K562 (cell line): ENCODE data around the gene LRRC41. TPM values are rescaled to one million over a fixed set of nuclear protein-coding genes. Genes with fewer than 3 reads are reported as not detected.
A peak's percentile ranks its signal among the peaks of the same experiment; 100 is the strongest.

Source experiments
- ATF2 ChIP-seq: sonication (generic); formaldehyde crosslinking; IDR thresholded peaks from 2 replicates; pipeline ENCODE4 v1.8.1; 2022; ENCODE audit warnings: missing genetic modification reagents
- DMBX1 ChIP-seq: fragments of 250-450 bp; sonication (Bioruptor Pico); IDR thresholded peaks from 2 replicates; pipeline ENCODE4 v1.8.0; 2022; ENCODE audit warnings: inconsistent platforms, mild to moderate bottlenecking, moderate library complexity, borderline replicate concordance
- ETS1 ChIP-seq: conservative IDR thresholded peaks from 2 replicates; pipeline ENCODE4 v1.6.1; 2011; ENCODE audit warnings: low read depth, mild to moderate bottlenecking, low read length; ENCODE audit not compliant: control insufficient read depth
- FOXK2 ChIP-seq, 2 experiments: fragments of 450-650 bp; IDR thresholded peaks in 1 of 2; conservative IDR thresholded peaks in 1 of 2; 2 replicates each; pipeline ENCODE4 v1.6.1; 2016; ENCODE audit warnings: low read depth in 2 of 2, mild to moderate bottlenecking in 1 of 2
- HES1 ChIP-seq: fragments of 450-650 bp; IDR thresholded peaks from 2 replicates; pipeline ENCODE4 v1.6.1; 2016; ENCODE audit warnings: low read depth, mild to moderate bottlenecking, moderate library complexity
- LEF1 ChIP-seq: fragments of 450-650 bp; IDR thresholded peaks from 2 replicates; pipeline ENCODE4 v1.6.1; 2016; ENCODE audit warnings: mild to moderate bottlenecking
- MXI1 ChIP-seq: IDR thresholded peaks from 2 replicates; pipeline ENCODE4 v1.6.1; 2011; ENCODE audit warnings: low read depth, mild to moderate bottlenecking, improper control_type of control experiment, low read length
- OTX1 ChIP-seq: fragments of 450-650 bp; formaldehyde crosslinking; IDR thresholded peaks from 2 replicates; pipeline ENCODE4 v1.4.0; 2022; ENCODE audit warnings: mild to moderate bottlenecking
- PRDM10 ChIP-seq: fragments of 450-650 bp; IDR thresholded peaks from 2 replicates; pipeline ENCODE4 v1.6.1; 2018; ENCODE audit not compliant: partially characterized antibody
- RBM14 ChIP-seq: fragments of 200-400 bp; formaldehyde crosslinking; IDR thresholded peaks from 2 replicates; pipeline ENCODE4 v1.6.1; 2018; ENCODE audit warnings: low read depth, mild to moderate bottlenecking, low read length, moderate library complexity, borderline replicate concordance; ENCODE audit not compliant: insufficient read depth
- SMAD1 ChIP-seq: fragments of 150-350 bp; IDR thresholded peaks from 2 replicates; pipeline ENCODE4 v1.6.1; 2014; ENCODE audit warnings: low read length, low read depth; ENCODE audit not compliant: partially characterized antibody
- SMARCA5 ChIP-seq: fragments of 450-650 bp; IDR thresholded peaks from 2 replicates; pipeline ENCODE4 v1.6.1; 2016
- TAF15 ChIP-seq: fragments of 200-400 bp; formaldehyde crosslinking; IDR thresholded peaks from 2 replicates; pipeline ENCODE4 v1.6.1; 2017; ENCODE audit warnings: mild to moderate bottlenecking, low read depth, low read length, moderate library complexity
- TCF15 ChIP-seq: fragments of 250-450 bp; sonication (Bioruptor Pico); IDR thresholded peaks from 2 replicates; pipeline ENCODE4 v1.8.0; 2022; ENCODE audit warnings: moderate library complexity, mild to moderate bottlenecking, inconsistent platforms
- THAP7 ChIP-seq: fragments of 250-450 bp; sonication (Bioruptor Pico); IDR thresholded peaks from 2 replicates; pipeline ENCODE4 v1.5.0; 2021
- USF1 ChIP-seq: sonication (generic); formaldehyde crosslinking; IDR thresholded peaks from 2 replicates; pipeline ENCODE4 v1.9.0; 2022; ENCODE audit warnings: mild to moderate bottlenecking, missing genetic modification reagents
- polyA plus RNA-seq, 8 experiments: library from polyadenylated mRNA; depleted of rRNA in 4 of 8; stranded (reverse) in 5 of 8; unstranded in 3 of 8; fragments of >200 nt; fragmentation: Nextera tagmentation in 2 of 8; fragmentation: Illumina TruSeq in 1 of 8; extraction: Ambion mirVana in 2 of 8; extraction: Trizol in 1 of 8; gene quantifications; 2 replicates each; pipeline versions ENCODE4 v1.2.1 to v1.2.3, GENCODE V29; 2011 to 2014; ENCODE audit warnings: inconsistent platforms in 1 of 8, missing spikeins in 1 of 8
- total RNA-seq, 7 experiments: library from RNA; depleted of rRNA in 6 of 7; stranded (reverse); fragments of >200 nt in 6 of 7; fragmentation: Illumina TruSeq in 2 of 7; extraction: Trizol in 2 of 7; gene quantifications; 2 replicates each; pipeline versions ENCODE4 v1.2.1 to v1.2.3, GENCODE V29; 2011 to 2021; ENCODE audit warnings: low replicate concordance in 1 of 7

The LRRC41 gene
- total and polyA plus RNA-seq, 9 of the 15 experiments (the other 6 are each of a cell fraction or from before 2014, with no cell fraction given) = 10.5 to 64.7 (median 44.2) TPM

- TF ChIP-seq PRDM10 (peak; percentile 100), THAP7 (CRISPR knock-in tag) (peak; percentile 100), HES1 (peak; percentile 59), SMARCA5 (no peak), ATF2 (CRISPR knock-in tag) (peak; percentile 11; the same call in 1 of the 2 replicates), FOXK2 (conservative IDR thresholded peaks at IDR 0.05 in 1 of 2, IDR thresholded peaks at IDR 0.05 in 1 of 2; ENCODE audit: low read depth in 2 of 2) (peak; percentile 84 to 100), OTX1 (CRISPR knock-in tag) (0 out of 2 replicates have a peak, but pooled peaks have one; percentile 49), DMBX1 (CRISPR knock-in tag) (peak; percentile 76; the same call in 1 of the 2 replicates), USF1 (CRISPR knock-in tag) (peak; percentile 75), SMAD1 (peak; percentile 87), ETS1 (peak; percentile 90), LEF1 (no peak), TAF15 (no peak), RBM14 (no peak), MXI1 (peak; percentile 58), TCF15 (CRISPR knock-in tag) (no peak)
Observed at GRCh38 chr1:46303038-46303871, at the start of gene LRRC41, which contains the start of gene UQCRH (continued).
